GM19455 (cell line): ENCODE data around the gene HAGHL.
A peak's percentile ranks its signal among the peaks of the same experiment; 100 is the strongest.

Experiments used
- ATAC-seq: cut with Tn5 transposase; IDR thresholded peaks from one replicate; pipeline ENCODE4 v1.9.1; 2021; ENCODE audit not compliant: unreplicated experiment

Gene HAGHL, protein sequence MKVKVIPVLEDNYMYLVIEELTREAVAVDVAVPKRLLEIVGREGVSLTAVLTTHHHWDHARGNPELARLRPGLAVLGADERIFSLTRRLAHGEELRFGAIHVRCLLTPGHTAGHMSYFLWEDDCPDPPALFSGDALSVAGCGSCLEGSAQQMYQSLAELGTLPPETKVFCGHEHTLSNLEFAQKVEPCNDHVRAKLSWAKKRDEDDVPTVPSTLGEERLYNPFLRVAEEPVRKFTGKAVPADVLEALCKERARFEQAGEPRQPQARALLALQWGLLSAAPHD

DNA sequence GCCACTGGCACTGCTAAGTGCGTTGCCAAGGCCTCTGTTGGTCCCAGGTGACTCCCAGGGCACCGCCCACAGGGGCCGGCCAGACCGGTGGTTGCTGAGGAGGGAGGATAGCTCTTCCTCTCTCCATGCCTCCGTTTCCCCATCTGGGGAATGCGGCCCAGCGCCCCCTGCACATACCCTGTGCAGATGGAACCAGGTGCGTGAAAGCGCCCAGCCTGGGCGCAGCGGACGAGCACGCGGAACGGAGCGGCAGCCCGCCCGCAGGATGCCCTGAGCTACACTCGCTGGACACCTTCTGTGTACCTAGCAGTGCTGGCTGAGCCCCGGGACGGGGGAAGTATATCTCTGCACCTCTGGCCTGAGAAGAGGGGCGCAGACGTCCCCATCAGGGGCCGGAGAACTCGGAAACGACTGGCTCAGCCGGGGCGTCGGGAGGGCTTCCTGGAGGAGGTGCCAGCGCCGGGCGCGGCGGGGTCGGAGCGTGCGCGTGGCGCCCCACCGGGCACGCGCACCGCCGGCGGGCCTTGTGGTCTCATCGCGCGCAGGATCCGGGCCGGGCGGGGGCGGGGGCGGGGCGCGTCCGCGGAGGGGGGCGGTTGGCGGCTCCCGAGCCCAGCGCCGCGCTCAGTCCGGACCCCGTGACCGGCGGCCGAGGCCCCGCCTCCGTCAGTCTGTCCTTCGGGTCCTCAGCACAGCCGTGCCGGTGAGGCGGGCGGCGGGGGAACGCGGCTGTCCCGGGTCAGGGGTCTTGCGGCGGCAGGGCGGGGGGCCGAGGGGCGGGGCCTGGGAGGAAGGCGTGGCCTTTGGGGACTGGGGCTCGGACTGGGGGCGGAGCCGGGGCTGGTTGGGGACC, at the start of gene HAGHL, which contains the start of gene CCDC78:
HAGHL (plus strand) TSS at position 669 of the 853 bp plus-strand sequence. CDS start 404 bp downstream, outside the sequence.
CCDC78 (minus strand) TSS at position 6 of the 853 bp plus-strand sequence. CDS start 76 bp downstream, outside the sequence.
- no peak for ATAC-seq

DNA sequence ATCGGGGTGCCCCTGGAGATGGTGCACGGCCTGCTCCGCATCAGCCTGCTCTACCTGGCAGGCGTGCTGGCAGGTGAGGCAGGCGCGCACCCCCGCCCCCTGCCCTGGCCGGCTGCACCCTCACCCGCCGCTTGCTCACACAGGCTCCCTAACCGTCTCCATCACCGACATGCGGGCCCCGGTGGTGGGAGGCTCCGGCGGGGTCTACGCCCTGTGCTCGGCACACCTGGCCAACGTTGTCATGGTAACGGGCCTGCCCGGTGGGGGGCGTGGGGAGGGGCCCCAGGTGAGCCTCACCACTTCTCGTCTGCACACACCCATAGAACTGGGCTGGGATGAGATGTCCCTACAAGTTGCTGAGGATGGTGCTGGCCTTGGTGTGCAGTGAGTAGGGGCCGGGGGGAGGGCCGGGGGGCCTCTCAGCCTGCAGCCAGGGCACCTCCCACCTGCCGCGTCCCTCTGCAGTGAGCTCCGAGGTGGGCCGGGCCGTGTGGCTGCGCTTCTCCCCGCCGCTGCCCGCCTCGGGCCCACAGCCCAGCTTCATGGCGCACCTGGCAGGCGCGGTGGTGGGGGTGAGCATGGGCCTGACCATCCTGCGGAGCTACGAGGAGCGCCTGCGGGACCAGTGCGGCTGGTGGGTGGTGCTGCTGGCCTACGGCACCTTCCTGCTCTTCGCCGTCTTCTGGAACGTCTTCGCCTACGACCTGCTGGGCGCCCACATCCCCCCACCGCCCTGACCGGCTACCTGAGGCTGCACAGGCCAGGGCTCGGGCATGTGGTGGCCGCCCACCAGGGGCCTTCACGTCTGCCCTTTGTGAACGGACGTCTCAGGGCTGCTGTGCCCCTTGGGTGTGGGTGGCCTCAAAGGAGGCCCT, 49.4 kb upstream of the HAGHL start:
- ATAC-seq: no peak

DNA sequence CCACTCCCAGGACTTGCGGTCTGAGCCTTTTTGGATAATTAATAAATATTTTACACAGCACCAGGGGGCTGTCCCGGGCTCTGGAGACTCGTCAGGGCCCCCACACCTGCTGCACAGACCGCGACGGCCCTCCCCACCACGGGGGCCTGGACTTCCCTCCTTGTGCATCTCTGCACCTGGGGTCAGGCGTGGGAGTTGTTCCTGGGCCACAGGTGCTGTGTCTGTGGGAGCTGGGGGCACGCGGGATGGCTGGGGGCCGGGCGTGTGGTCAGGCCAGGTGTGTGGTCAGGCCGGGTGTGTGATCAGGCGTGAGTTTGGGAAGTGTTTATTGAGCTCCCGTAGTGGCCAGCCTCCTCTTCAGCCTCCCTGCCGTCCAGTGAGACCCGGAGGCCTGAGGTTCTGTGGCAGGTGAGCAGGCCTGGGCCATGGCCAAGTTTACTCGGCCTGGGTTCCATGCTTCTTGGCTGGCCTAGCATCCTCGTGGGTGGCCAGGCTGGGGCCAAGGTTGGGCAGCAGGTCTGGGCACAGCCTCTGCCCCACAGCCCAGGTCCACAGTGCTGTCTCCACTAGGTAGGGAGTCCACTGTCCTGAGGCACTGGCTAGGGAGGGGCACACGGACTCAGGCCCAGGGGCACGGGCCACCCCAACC, 48.6 kb upstream of the HAGHL start:
- ATAC-seq: no peak

DNA sequence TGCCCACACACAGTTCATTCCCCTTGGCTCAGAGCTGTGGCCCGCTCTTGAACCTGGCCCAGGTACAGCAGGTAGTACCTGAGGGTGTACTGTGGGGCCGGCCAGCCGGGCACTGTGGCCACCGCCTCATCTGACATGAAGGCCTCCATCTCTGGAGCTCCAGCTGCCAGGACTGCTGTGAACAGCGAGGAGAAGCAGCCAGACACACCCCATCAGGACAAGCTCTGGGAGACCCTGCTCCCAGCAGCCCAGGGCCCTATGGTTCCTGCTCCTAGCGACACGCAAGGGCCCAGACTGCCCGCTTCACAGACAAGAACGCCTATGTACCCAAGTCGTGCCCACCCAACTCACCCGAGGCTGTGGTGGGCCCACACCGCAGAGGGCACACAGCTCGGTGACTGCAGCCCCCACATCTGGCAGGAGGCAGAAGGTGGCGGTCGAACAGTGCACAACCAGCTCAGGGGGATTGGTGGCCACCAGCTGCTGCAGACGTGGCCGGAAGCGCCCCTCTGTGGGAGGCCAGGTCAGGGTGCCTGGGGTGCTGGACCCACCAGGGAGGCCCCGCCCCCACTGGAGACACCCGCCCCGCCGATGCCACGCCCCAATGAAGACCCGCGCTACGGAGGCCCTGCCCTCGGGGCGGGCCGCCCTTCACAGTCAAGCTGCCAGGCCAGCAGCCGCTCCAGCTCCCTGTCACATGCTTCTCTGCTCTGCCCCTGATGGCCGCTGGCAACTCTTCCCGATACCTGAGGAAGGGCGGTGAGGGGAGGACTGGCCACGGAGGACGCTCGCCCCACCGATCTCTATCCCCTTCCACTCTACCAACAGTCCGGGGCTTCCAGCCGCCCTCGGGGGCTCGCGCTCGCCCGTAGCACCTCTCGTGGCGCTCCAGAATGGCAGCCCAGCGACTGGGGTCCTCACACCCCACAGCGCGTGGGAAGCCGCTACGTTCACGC, 47.8 kb upstream of the HAGHL start:
- ATAC-seq: no peak

DNA sequence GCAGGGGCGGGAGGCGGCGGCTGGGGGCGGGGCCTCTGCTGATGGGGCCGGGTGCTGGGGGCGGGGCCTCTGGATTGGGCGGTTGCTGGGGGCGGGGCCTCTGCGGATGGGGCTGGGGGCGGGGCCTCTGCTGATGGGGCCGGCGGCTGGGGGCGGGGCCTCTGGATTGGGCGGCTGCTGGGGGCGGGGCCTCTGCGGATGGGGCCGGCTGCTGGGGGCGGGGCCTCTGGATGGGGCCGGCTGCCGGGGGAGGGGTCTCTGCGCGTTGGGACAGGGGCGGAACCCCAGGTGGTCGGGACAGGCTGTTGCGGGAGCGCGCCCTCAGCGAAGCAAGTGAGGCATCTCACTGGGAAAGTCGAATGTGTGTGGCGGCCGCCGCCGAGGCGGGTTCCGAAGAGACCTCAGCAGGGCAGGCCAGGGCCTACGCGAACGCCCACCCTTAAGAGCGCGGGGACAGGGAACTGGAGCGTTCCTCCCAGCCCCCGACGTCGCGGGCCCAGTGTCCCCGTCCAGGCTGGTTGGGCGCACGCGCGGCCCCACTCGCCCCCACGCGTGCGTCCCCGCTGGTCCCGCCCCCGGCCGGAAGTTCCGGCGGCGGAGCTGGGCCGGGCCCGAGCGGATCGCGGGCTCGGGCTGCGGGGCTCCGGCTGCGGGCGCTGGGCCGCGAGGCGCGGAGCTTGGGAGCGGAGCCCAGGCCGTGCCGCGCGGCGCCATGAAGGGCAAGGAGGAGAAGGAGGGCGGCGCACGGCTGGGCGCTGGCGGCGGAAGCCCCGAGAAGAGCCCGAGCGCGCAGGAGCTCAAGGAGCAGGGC, 46.9 kb upstream of the HAGHL start, which contains the start of gene STUB1:
STUB1 (plus strand) TSS at position 597 of the 811 bp plus-strand sequence; CDS start at position 713, 116 bp downstream.
- no peak for ATAC-seq

DNA sequence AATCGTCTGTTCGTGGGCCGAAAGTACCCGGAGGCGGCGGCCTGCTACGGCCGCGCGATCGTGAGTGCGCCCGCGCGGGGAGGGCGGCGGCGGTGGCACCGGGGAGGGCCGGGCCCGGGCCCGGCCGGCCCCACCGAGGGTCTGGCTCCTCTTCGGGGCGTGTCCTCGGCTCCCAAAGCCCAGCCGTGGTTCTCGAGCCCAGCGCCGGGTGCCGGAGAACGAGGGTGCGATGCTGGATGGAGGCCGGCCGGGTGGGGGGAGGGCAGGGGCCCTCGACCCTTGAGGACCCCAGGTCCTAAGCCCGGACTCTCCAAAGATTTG, 46.3 kb upstream of the HAGHL start:
- ATAC-seq: no peak

DNA sequence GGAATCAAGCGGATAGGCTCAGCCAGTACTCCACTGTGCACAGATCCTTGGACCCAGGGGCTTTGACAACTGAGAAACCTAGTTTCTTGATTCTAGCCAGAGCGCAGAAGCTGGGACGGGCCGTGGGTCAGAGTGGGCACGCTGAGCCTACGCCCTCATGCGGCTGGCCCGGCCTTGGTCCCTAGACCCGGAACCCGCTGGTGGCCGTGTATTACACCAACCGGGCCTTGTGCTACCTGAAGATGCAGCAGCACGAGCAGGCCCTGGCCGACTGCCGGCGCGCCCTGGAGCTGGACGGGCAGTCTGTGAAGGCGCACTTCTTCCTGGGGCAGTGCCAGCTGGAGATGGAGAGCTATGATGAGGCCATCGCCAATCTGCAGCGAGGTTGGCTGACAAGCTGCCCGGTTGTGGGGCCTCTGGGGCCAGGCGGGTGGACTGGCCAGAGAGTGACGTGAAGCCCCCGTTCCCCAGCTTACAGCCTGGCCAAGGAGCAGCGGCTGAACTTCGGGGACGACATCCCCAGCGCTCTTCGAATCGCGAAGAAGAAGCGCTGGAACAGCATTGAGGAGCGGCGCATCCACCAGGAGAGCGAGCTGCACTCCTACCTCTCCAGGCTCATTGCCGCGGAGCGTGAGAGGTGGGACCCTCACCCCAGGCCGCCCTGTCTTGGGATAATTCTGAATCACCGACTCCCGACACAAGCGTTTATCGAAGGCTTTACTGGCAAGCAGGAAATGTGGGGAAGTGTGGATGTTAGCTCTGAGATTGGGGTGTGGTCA, 45.8 kb upstream of the HAGHL start:
- ATAC-seq: no peak

DNA sequence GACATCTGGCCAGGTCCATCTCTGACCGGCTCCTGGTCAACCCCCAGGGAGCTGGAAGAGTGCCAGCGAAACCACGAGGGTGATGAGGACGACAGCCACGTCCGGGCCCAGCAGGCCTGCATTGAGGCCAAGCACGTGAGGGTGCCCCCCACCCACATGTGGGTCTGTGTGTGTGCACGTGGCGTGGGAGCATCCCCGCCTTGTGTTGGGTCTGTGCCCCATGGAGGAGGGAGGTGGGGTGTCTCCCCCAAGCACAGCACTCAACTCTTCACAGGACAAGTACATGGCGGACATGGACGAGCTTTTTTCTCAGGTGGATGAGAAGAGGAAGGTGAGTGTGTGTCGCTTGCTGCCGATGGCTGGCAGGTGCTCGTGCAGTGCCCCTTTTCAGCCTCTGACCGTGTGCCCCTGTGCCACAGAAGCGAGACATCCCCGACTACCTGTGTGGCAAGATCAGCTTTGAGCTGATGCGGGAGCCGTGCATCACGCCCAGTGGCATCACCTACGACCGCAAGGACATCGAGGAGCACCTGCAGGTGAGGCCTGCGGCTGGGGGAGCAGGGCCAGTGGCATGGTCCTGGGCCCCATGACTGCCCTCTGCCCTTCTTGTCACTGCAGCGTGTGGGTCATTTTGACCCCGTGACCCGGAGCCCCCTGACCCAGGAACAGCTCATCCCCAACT, 45.0 kb upstream of the HAGHL start:
- ATAC-seq: no peak

DNA sequence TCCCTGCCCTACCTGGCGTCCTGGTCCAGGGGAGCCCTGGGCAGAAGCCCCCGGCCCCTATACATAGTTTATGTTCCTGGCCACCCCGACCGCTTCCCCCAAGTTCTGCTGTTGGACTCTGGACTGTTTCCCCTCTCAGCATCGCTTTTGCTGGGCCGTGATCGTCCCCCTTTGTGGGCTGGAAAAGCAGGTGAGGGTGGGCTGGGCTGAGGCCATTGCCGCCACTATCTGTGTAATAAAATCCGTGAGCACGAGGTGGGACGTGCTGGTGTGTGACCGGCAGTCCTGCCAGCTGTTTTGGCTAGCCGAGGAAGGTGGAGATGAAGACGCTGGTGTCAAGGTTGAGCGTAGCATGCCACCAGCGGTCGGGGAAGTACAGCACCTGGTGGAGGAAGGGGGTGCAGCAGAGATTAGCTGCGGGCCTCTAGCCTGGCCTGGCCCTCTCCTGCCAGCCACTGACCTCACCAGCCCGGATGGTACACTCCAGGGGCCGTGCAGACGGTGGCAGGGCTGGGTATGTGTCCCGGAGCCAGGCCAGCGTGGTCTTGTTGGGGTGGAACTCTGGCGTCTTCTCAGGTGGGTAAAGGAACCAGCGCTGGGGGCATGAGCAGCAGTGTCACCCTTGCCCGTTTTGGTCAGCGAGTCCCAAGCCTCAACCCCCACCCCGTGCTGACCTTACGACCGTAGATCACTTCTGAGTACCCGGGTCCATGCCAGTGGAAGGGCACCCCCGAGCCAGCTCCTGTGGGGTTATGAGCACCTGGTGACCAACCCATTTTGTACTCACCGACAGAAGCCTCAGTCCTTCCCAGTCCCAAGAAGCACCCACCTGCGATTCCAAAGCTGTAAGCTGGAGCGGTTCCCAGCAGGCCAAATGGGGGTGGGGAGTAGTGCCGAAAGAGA, 44.2 kb upstream of the HAGHL start:
- no peak for ATAC-seq

DNA sequence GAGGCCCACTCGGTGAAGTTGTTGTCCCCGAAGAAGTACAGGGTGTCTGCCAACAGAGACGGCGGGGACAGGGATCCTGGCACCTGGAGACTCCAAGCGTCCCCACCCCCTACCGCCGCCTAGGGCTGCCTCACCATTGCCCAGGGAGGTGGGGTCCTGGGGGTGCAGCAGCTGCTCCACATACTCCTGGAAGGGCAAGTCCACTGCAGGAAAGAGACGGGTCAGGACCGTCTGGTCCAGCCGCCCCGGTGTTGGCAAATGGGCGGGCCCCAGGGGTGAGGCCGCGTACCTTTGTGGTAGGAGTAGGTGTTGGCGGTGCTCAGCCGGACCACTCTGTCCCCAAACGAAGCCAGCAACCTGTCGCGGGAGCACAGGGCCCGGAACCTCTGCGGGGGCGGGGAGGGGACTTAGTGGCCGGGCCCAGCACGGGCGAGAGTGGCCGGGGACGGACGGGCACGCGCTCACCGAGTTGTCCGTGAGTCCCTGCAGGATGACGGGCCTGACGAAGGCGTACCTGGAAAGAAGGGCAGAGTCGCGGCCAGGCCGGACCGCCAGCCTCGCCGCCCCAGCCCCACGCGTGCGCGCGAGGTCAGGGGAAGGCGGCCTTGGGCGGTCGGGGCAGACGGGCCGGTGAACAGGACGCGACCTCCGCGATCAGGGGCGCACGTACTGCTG, 43.4 kb upstream of the HAGHL start:
- ATAC-seq: no peak

DNA sequence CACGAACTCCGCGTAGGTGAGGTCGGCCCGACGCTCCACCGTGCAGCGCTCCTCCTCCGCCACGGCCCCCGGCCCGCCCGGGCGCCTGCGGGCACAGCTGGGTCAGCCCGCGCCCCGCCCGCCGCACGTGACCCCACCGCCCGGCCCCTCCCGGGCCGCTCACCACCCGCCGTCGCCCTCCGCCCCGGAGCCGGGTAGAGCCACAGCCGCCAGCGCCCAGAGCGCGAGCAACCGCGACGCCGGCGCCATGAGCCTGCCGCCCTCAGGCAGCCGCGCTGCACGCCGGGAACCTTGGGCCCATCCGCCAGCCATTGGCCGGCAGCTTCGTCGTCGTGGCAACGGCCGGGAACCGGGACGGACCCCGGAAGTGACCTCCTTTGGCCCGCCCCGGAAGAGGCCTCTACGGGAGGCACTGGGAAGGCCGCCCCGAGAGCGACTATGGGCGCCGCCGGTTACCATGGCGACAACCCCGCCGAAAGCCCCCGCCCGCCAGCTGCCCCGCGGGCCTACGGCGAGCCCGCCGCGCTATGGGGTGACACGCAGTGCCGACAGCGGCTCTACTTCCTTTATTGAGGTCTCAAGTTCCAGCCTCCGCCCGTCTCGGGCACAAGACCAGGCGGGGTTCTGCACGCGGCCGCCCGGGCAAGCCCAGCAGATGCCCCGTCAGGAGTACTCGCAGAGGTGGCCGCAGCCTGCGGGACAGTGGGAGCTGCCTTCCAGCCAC, 42.7 kb upstream of the HAGHL start, which contains the start of gene JMJD8:
JMJD8 (minus strand) TSS at position 264 of the 724 bp plus-strand sequence; CDS start at position 249, 15 bp downstream.
- ATAC-seq: peak; percentile 52

DNA sequence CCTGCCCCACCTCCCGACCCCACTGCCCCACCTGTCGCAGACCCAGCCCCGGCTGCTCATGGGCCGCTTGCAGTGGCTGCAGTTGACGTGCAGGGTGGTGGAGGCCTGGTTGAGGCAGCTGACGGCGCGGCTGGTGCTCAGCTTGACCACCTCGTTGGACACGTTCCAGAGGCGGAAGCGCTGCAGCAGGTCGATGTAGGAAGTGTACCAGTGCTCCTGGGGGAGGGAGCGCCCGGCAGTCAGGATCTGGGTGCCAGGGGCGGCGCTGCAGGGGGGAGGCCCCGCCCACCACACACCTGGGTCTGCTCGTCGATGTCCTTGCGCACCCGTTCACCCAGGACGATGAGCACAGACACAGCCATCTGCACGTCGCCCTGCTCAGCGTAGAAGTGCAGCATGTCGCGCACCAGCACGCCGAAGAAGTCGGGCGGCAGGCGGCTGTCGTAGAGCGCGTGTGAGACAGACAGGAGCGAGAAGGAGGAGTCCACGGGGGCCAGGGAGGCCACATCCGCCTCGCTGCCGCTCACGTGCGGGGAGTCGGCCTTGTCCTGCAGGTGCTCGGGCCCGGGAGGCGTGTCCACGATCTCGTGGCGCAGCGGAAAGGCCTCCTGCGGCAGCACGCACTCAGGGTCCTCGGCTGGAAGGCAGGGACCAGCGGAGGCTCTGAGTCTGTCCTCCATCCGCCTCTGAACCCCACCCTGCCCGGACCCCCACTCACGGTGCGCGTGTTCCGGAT, 41.8 kb upstream of the HAGHL start:
- no peak for ATAC-seq

DNA sequence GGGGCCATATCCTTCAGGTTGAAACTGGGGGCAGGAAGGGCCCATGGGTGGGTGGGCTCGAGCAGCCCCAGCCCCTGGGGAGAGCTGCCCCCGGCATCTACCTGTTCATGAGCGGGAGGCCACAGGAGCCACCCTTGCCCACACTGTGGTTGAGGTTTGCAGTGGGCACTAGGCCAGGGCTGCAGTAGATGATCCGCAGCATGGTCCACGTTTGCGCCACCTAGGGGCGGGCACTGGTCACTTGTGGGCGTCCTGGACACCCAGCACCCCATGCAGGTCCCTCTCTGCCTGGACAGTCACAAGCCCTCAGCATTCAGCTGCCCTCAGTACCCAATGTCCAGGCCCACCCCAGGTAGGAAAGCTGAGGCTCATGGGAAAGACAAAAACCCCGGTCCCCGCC, 40.9 kb upstream of the HAGHL start:
- ATAC-seq: no peak
